HG03575 (cell line): ENCODE data around the gene EHBP1.
"Not testable (repeated sequence)": the region's sequence is repeated elsewhere in the genome, so short reads cannot be mapped to it uniquely, and the experiment has no call there.

ENCODE experiments used
- ATAC-seq: cut with Tn5 transposase; IDR thresholded peaks from one replicate; pipeline ENCODE4 v1.9.1; 2021; ENCODE audit not compliant: unreplicated experiment, insufficient number of reproducible peaks, low FRiP score; ENCODE audit errors: extremely low read depth

EHBP1 gene

GRCh38 chr2:62727259-62727867 lies 21.9 kb downstream of the EHBP1 start:
- no peak for ATAC-seq

DNA sequence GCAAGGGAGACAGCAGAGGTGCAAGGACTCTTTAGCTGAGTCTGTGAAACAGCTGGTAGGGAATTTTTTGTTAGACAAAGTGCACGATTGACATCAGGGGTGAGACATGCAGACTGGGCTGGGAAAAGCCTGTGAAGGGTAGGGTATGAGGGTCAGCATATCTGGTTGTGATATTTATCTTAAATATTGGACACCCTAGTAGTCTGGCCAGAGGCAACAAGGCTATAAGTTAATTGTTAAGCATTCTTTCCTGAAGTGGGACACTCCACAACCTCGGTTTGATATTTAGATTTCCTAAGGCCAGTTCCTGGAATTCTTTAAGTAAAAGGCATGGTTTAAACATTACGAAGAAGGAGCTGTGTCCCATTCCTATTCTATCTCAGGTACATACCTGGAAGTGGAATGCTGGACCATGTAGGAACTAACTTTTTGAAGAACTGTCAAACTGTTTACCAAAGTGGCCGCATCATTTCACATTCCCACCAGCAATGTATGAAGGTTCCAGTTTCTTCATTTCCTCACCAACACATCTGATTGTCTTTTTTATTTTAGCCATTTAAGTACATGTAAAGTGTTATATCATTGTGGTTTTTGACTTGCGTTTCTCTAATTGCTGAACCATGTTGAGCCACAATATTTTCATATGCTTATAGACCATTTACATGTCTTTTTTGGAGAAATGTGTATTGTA lies 22.5 kb downstream of the EHBP1 start:
- ATAC-seq = no peak

GRCh38 chr2:62731275-62731674 lies 25.8 kb downstream of the EHBP1 start:
- no peak for ATAC-seq

- ATAC-seq = no peak
Observed at GRCh38 chr2:62732262-62732777, 26.8 kb downstream of the EHBP1 start.

- ATAC-seq = no peak
Observed at GRCh38 chr2:62733546-62733945, 28.0 kb downstream of the EHBP1 start.

DNA sequence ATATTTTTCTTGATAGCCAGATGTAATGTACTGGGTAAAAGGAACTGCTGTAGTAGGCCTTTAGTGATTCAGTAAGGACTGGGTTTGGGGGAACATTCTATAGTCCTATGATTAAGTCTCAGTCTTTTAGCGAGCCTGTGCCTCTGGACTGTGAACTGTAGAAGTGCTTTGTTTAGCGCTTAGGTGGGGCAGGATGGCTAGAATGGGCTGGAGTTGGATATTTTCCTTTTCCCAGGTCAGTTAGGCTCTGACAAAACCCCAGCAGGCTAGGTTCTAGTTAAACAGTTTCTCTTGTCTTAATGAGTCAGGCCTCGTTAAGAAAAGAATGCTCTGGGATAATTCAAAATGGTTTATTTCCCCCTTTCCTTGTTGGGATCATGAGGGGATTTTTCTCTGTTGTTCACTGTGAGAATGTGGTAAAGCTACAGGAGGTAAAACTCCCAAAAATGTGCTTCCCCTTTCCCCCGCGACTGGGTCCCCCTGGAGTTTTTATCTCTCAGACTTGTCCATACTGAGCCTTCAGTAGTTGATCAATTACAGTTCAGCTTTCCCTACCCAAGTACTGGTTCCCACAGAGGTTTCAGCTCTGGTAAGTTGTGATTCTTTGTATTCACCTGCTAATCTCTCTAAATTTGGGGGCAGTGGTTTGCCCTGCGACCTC lies 31.5 kb downstream of the EHBP1 start:
- ATAC-seq = no peak

- no peak for ATAC-seq
Observed at GRCh38 chr2:62738981-62739936, 33.7 kb downstream of the EHBP1 start.

GRCh38 chr2:62740221-62740620 lies 34.7 kb downstream of the EHBP1 start:
- ATAC-seq = no peak

- no peak for ATAC-seq
Observed at GRCh38 chr2:62741127-62741526, 35.6 kb downstream of the EHBP1 start.

- no peak for ATAC-seq
Observed at GRCh38 chr2:62741954-62742722, 36.6 kb downstream of the EHBP1 start.

DNA sequence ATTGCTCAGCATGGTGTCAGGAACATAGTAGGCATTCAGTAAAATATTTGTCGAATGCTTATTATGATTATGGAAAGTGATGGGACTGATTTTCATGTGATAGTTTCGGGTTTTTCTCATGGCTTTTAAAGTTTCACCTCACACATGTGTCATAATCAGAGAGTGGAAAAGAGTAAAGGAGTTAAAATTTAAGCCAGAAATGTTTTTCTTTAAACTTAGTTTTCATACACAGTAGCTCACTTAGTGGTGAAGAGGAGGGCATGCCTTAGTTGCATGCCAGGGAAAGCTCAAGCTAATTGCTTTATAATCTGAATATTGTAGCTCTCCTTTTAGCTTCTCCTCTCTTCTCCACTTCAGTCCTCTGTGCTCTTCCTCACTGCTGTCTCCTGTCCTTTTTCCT lies 38.0 kb downstream of the EHBP1 start:
- ATAC-seq = no peak

GRCh38 chr2:62744603-62745002 lies 39.1 kb downstream of the EHBP1 start:
- no peak for ATAC-seq

DNA sequence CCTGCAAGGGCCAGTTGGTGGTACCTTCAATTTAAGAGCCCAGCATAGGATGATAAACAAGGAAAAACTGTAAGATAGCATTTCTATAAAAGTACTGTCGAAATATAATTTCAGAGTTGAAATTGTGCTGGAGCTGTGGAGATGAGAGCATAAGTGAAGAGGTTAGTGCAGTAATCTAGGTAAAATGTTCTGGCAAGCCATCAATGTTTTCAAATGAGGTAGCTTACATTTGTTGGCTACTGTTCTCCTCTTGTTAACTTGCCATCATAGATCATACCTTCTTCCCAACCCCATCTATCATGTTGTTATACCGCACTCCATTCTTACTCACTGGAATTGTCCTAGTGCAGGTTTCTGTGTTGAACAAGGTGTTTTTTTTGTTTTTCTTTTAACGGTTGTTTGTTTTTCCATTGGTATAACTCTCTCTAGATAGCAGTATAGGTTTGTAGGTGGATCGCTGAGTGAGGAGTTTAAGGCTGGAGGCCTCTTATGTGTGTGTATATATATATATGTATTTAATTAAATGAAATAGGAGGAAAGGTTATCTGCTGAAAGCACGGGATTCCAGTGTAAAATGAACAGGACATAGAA lies 40.5 kb downstream of the EHBP1 start:
- no peak for ATAC-seq

- ATAC-seq = no peak
Observed at GRCh38 chr2:62747169-62747568, 41.7 kb downstream of the EHBP1 start.

DNA sequence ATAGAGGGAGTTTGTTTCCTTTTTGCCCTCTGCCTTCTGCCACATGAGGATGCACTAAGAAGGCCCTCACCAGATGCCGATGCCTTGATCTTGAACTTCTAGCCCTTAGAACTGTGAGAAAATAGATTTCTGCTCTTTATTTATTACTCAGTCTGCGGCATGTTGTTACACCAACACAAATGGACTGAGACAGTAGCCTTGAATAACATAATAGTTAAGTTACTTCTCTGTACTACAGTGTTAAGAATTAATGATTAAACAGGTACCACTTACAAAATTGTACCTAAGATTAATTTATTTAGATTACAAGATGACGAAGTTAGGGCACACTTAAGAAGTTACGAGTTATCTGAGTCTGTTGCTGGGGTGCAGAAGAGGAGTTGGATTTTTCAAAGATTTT lies 42.4 kb downstream of the EHBP1 start:
- ATAC-seq = no peak

DNA sequence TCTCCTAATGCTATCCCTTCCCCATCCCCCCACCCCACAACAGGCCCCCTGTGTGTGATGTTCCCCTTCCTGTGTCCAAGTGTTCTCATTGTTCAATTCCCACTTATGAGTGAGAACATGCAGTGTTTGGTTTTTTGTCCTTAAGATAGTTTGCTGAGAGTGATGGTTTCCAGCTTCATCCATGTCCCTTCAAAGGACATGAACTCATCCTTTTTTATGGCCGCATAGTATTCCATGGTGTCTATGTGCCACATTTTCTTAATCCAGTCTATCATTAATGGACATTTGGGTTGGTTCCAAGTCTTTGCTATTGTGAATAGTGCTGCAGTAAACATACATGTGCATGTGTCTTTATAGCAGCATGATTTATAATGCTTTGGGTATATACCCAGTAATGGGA lies 43.6 kb downstream of the EHBP1 start:
- not testable (repeated sequence) for ATAC-seq

DNA sequence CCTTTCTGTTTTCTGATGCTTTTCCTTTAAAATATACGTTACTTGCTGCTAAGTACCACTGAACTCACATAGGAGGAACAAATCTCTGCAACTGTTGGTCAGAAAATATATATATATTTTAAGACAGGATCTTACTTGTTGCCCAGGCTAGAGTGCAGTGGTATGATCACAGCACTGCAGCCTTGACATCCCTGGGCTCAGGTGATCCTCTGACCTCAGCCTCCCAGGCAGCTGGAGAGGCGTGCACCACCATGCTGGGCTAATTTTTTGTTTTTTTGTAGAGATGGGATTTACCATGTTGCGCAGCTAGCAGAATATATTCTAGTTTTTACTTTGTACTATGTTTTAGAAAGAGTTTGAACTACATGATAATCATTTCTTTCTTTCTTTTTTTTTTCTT lies 51.5 kb downstream of the EHBP1 start:
- no peak for ATAC-seq

DNA sequence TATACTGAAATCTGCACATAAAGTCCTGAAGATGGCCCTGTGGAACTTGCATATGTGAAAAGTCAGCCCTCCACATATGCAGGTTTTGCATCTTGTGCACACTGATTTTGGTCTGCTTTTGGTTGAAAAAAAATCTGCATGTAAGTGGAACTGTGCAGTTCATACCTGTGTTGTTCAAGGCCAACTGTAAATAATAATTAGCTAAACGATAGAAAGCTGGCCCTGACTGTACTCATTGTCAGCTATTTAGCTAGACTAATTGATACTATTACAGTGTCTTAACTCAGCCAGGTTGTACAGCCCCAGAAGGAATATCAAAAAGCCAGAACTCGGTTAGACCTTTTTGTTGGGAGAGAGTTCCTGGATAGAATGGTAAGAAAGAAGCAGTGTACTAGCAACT lies 54.5 kb downstream of the EHBP1 start:
- ATAC-seq = no peak
